HL-60 (cell line): ENCODE measurements around the gene BPHL.

ENCODE experiments used
- DNase-seq, 2 experiments: peaks; one replicate each; pipeline ENCODE4 v3.0.0-alpha.2; 2010 to 2020; ENCODE audit warnings: low read depth in 1 of 2, low spot score in 1 of 2
- H3K27ac ChIP-seq: fragments of 250-450 bp; sonication (Bioruptor Pico); replicated peaks from 2 replicates; pipeline ENCODE4 v1.5.1; 2020; ENCODE audit warnings: mild to moderate bottlenecking, moderate library complexity
- H3K27me3 ChIP-seq: fragments of 250-450 bp; sonication (Bioruptor Pico); 2 replicates; pipeline ENCODE4 v1.5.1; 2021; ENCODE audit warnings: mild to moderate bottlenecking, moderate library complexity; ENCODE audit not compliant: insufficient read depth, poor library complexity, severe bottlenecking
- H3K4me3 ChIP-seq: replicated peaks from 2 replicates; pipeline ENCODE4 v1.5.1; 2011; ENCODE audit warnings: mild to moderate bottlenecking, control low read depth, low read length; ENCODE audit not compliant: insufficient read depth
- GABPA ChIP-seq: IDR thresholded peaks from 2 replicates; pipeline ENCODE4 v1.6.1; 2012; ENCODE audit warnings: low read depth
- POLR2AphosphoS5 ChIP-seq: IDR thresholded peaks from 2 replicates; pipeline ENCODE4 v1.6.1; 2012; ENCODE audit warnings: low read depth
- SPI1 ChIP-seq: IDR thresholded peaks from 2 replicates; pipeline ENCODE4 v1.6.1; 2012; ENCODE audit warnings: low read depth, mild to moderate bottlenecking, borderline replicate concordance
- TF ChIP-seq, protein P1 (sequence below): IDR thresholded peaks from 2 replicates; pipeline ENCODE4 v1.6.1; 2012; ENCODE audit warnings: low read depth; ENCODE audit not compliant: insufficient replicate concordance
- TF ChIP-seq, protein P2 (sequence below): IDR thresholded peaks from one replicate; pipeline ENCODE4 v1.5.1; 2011; ENCODE audit warnings: low read length, control low read depth, inconsistent platforms; ENCODE audit not compliant: insufficient read depth

BPHL gene

DNA sequence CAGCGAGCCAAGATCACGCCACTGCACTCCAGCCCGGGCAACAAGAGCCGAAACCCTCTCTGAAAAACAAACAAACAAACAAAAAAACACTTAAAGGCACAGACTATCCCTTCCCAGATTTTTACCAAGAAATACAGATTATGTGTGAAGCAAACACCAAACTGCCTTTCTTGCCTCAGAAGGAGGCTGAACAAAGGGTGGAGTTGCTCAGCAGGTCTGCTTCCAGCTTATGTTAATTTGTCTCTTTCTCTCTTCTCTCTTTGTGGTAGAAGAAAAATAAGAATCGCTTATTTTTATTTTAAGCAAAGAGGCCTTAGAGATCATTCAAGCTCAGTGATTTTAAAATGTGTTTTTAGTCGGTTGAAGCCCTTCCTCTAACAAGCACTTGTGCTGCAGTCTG lies 24.6 kb downstream of the BPHL start:
- no peak overlapping the region for H3K27ac ChIP-seq
- no peak for DNase-seq
- TF ChIP-seq, protein P1, sequence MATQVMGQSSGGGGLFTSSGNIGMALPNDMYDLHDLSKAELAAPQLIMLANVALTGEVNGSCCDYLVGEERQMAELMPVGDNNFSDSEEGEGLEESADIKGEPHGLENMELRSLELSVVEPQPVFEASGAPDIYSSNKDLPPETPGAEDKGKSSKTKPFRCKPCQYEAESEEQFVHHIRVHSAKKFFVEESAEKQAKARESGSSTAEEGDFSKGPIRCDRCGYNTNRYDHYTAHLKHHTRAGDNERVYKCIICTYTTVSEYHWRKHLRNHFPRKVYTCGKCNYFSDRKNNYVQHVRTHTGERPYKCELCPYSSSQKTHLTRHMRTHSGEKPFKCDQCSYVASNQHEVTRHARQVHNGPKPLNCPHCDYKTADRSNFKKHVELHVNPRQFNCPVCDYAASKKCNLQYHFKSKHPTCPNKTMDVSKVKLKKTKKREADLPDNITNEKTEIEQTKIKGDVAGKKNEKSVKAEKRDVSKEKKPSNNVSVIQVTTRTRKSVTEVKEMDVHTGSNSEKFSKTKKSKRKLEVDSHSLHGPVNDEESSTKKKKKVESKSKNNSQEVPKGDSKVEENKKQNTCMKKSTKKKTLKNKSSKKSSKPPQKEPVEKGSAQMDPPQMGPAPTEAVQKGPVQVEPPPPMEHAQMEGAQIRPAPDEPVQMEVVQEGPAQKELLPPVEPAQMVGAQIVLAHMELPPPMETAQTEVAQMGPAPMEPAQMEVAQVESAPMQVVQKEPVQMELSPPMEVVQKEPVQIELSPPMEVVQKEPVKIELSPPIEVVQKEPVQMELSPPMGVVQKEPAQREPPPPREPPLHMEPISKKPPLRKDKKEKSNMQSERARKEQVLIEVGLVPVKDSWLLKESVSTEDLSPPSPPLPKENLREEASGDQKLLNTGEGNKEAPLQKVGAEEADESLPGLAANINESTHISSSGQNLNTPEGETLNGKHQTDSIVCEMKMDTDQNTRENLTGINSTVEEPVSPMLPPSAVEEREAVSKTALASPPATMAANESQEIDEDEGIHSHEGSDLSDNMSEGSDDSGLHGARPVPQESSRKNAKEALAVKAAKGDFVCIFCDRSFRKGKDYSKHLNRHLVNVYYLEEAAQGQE: no peak
- TF ChIP-seq POLR2AphosphoS5 (no peak), GABPA (no peak), SPI1 (no peak)
- TF ChIP-seq, protein P2, sequence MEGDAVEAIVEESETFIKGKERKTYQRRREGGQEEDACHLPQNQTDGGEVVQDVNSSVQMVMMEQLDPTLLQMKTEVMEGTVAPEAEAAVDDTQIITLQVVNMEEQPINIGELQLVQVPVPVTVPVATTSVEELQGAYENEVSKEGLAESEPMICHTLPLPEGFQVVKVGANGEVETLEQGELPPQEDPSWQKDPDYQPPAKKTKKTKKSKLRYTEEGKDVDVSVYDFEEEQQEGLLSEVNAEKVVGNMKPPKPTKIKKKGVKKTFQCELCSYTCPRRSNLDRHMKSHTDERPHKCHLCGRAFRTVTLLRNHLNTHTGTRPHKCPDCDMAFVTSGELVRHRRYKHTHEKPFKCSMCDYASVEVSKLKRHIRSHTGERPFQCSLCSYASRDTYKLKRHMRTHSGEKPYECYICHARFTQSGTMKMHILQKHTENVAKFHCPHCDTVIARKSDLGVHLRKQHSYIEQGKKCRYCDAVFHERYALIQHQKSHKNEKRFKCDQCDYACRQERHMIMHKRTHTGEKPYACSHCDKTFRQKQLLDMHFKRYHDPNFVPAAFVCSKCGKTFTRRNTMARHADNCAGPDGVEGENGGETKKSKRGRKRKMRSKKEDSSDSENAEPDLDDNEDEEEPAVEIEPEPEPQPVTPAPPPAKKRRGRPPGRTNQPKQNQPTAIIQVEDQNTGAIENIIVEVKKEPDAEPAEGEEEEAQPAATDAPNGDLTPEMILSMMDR: no peak
- no peak overlapping the region for H3K4me3 ChIP-seq
- no peaks in the 10 kb centered on the region for H3K27me3 ChIP-seq

DNA sequence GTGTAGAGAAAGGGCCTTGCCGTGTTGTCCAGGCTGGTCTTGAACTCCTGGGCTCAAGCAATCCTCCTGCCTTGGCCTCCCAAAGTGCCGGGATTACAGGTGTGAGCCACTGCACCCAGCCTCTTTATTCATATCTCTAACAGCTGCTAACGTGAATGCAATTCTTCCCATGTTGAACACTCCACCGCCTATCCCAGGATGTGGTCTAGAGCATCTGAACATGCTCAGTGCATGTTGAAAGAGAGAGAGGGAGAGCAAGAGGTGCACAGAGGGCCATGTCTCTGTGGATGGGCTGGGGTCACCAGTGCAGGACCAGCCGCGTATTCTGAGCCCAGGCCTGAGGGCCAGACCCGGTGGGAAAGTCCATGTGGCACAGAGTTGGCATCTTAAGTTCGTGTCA lies 26.1 kb downstream of the BPHL start:
- Histone ChIP-seq H3K27ac (no peak overlapping the region), H3K27me3 (no peaks in the 10 kb centered on the region), H3K4me3 (no peak overlapping the region)
- no peak for DNase-seq
- TF ChIP-seq GABPA: no peak
- TF ChIP-seq, protein P1: no peak
- TF ChIP-seq POLR2AphosphoS5: no peak
- TF ChIP-seq, protein P2: no peak

DNA sequence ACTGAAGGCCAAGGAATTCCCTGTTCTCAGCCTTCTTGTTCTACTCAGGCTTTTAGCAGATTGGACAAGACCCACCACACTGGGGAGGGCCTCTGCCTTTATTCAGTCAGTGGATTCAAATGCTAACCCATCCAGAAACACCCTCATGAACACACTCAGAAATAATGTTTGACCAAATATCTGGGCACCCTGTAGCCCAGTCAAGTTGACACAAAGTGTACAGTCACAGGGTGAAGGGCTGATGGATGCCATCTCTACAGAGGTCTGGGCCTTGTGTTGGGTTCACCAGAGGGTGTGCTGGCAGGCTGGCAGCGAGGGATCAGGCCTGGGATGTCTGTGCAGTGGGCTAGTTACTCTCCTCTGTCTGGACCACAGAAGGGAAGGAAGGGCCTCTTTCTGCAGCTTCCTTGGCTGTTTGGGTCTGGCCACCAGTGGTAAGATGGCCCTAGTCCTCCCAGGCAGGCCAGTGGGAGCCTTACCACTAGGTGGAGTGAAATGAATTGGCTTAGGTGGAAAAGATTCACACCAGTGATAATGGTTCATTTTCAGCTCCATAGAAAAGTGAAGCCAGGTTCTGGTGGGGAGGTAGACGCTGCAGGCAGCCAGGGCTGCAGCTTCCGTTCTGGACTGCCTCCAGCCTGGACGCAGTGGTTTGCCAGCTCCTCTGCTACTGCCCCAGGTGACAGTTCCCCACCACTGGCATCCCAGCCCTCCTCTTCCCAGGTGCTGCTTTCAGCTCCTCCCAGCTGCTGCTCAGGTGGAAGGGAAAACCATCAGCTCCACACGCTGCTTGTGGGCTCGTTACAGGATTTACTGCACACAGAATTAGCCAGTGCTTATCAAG lies 29.6 kb downstream of the BPHL start:
- no peak overlapping the region for H3K27ac ChIP-seq
- H3K27me3 ChIP-seq: no peaks in the 10 kb centered on the region
- DNase-seq: no peak
- no peak overlapping the region for H3K4me3 ChIP-seq
- TF ChIP-seq, protein P2: no peak

DNA sequence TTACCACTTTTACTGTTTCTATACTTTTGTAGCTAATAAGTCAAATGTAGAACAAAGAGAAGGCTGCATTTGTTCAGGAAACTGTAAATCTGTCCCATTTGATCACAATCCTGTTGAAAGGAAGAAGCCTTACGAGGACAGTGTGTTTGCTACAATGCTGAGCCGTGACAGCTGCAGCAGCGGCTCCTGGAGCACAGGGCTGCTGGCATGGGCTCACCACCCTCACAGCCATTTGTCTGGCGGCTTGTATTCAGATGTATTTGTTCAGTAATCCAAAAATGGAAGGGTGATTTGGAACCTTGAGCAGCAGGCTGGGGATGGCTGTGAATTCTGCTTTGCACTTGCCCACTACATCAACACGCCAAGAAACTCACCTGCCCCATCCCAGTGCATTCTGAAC lies 33.2 kb downstream of the BPHL start:
- no peak for DNase-seq
- Histone ChIP-seq H3K4me3 (no peak overlapping the region), H3K27ac (no peak overlapping the region), H3K27me3 (peaks cover 10% of the 10 kb centered on the region)
- TF ChIP-seq GABPA: no peak
- TF ChIP-seq POLR2AphosphoS5: no peak
- TF ChIP-seq, protein P1: no peak
- TF ChIP-seq, protein P2: no peak
- TF ChIP-seq SPI1: no peak
